Measurements from ENCODE around the gene TRIM44.
"Not testable (repeated sequence)": the region's sequence is repeated elsewhere in the genome, so short reads cannot be mapped to it uniquely, and the experiment has no call there.

The TRIM44 gene

DNA sequence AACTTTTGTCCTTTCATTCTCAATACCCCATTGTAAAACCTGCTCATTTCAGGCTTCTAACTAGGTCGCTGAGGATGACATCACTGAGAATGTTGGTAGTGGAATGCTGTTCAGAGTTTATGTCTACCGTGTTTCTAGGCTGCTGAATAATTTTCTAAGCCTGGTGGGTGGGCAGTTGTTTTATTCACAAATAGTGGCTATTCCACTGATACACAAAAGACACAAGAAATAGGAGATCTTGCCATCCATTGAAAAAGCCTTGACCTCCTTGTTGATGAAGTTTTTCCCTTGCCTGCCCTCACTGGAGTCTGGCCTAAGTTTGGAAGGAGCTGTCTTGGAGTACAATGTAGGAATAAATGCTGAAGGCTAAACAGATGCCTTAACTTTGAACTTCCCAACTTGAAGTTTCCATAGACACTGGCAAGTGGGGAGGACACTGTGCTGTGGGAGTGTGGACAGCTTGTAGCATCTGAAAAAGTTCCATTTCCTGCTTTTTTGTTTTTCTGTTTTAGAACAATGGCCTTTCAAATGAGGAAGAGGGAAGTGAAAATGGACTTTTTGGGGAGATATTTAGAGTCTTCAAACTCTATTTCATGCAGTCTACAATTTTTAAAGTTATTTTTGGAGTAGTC lies 59.2 kb downstream of the TRIM44 start:
- FAIRE-seq: no peak

DNA sequence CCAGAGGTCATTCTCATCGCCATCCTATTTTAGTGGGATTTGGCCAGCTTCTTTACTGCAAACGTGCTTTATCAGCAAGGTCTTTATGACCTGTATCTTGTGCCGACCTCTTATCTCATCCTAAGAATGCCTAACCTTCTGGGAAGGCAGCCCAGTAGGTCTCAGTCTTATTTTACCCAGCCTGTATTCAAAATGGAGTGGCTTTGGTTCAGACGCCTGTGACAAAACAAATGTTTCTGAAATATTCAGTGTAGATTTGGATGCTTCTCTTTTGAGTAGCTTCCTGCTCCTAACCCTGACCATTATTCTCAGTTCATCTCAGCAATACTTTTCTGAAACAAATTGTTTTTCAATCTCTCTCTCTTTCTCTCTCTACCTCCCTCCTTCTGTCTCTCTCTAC lies 60.1 kb downstream of the TRIM44 start:
- no peak for FAIRE-seq

DNA sequence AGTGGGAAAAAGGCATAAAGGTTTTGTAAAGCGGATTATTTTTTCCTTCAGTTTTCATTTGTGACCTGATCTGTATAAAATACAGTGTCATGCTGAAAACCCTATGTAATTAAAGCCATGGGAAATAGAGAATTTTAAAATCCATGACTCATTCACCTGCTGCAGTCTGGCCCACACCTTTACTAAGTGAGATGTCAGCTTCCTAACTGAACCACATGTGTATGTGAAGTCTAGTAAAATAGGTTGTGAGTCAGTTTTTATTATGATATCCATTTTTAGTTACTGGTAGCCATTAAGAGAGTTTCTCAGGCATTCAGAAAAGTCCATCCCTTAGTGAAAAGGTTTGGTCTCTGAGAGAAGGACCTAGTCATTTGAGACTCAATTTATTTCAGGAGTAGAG lies 60.9 kb downstream of the TRIM44 start:
- FAIRE-seq: no peak

DNA sequence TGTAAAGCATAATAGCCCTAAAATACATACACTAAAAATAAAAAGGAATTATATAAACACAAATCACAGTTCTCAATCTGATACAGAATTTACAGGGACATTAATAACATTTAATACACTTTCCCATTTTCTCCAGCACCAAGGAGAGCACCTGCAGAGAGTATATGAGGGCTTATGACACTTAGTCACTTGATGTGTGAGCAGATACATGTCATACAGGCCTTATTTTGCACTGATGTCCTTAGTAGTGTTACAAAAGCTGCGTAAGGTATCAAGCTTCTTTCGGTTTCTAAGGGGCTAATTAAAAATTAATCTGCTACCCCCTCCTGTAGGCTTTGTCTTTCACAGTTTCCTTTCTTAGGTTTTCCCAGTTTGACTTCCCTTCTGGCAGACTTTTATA lies 61.3 kb downstream of the TRIM44 start:
- no peak for FAIRE-seq

DNA sequence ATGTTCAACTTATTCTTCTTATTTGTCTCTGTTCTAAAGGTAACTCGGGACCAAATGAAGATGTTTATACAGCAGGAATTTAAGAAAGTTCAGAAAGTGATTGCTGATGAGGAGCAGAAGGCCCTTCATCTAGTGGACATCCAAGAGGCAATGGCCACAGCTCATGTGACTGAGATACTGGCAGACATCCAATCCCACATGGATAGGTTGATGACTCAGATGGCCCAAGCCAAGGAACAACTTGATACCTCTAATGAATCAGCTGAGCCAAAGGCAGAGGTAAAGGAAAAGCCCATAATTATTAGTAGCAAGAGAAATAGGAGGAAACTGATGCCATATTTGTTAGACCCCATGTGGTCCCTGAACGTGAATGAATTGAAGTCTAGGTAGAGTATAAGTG lies 63.3 kb downstream of the TRIM44 start:
- no peak for FAIRE-seq

DNA sequence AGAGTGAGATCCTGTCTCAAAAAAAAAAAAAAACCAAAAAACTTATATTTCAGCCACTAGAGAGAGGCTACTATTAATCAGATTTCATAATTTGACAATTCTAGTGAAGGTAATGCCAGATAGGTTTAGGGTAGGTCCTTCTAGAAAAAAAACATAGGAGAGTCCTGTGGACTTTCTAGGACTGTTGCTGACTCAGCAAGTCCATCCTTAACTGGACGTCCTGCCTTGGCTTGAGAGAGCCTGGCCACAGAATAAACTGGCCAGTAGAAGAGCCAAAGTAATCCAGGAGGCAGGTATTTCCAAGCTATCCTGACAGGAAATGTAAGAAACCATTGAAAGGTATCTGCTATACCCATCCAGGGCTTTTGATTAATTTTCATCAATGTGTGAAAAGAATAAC lies 64.6 kb downstream of the TRIM44 start:
- FAIRE-seq: no peak

DNA sequence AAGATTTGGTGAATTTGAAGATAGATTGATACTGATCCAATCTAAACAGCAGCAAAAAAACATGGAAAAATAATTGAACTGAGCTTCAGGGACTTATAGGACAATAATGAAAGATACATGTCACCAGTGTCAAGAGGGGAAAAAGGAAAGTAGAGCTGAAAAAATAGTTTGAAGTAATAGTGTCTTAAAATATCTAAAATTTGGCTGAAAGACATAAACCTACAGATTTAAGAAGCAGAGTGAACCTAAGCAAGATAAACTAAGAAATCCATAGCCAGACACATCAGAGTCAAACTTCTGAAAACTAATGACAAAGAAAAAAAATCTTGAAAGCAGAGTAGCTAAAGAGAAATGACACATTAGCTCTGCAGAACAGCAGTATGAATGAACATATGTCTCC lies 67.7 kb downstream of the TRIM44 start:
- FAIRE-seq: no peak

DNA sequence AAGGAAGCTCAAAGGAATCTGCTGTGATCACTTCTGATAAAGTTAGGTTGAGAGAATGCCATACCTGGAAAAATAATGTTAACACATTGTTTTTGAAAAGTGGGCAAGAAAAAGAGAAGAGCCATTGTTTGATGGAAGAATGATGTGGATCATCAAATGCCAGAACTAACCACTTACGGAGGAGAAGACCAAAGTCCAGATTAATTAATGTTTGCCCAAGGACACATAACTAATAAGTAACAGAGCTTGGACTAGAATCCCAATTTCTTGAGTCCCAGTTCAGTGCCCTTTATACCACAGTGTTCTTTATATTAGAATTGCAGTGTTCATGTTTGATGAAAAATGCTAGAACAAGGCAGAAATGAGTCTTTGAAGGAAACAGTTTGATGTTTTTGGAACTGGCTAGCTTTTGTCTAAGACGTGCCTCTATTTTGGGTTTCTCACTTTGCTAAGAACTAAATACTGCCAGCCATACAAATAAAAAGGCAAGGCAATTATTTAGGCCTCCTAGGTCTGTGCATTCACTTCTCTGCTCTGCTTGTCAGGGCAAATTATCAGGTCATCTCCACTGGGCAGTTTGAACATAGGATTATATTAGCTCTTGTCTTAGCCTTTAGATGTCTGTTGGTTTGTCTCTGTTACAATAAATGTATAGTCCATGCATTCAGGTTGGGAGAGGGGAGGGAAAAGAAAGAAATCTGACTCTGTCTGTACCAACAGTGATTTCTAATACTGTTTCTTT lies 72.3 kb downstream of the TRIM44 start:
- FAIRE-seq: no peak

DNA sequence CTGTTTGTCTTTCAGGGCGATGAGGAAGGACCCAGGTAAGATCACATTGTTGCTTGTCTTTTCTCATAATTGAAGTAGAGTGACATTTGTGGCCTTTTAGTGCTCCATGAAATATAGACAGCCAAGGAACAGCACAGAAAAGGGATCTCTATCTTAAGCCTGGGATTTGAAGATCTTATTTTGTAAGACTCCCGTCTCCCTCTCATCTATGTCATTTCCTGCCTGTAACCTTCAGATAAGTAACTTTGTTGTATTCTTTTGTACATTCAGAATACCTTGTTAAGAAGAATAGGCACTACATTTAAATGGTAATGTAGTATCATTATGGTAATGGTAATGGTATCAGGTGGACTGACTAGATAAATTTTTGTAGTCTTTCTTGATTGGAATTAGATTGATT lies 72.8 kb downstream of the TRIM44 start:
- no peak for FAIRE-seq

DNA sequence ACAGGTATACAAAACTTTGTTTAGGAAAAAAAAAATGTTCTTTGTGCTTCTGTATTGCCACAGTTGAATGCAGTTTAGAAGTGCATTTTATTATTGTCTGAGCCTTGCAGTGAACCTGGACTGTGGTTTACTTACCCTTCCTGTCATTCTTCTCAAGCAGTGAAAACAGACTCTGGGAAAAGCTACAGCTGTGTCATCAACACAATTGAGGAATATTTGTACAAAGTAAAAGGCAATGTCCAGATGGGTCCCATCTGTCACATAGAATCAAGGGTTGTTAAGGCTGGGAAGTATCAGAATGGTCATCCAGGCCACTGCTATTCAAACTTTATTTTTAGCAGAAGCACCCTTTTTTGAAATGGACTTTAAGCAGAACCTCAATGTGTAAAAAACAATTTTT lies 73.3 kb downstream of the TRIM44 start:
- FAIRE-seq: no peak

DNA sequence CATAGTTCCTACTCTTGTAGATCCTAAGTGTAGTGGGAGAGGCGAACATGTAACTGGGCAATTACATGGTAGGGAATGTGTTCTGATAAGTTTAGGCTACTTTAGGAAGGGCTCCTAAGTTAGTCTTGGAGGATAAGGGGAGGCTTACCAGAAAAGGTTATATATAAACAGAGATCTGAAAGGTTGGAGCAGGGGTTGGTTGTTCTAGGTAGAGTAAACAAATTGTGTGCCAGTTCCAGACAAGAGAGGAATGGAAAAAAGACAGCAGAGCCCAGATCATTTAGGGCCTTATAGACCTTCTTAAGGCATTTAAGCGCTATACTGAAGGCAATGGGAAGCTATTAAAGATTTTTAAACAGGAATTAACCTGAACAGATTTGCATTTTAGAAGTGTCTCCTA lies 74.4 kb downstream of the TRIM44 start:
- FAIRE-seq: no peak

DNA sequence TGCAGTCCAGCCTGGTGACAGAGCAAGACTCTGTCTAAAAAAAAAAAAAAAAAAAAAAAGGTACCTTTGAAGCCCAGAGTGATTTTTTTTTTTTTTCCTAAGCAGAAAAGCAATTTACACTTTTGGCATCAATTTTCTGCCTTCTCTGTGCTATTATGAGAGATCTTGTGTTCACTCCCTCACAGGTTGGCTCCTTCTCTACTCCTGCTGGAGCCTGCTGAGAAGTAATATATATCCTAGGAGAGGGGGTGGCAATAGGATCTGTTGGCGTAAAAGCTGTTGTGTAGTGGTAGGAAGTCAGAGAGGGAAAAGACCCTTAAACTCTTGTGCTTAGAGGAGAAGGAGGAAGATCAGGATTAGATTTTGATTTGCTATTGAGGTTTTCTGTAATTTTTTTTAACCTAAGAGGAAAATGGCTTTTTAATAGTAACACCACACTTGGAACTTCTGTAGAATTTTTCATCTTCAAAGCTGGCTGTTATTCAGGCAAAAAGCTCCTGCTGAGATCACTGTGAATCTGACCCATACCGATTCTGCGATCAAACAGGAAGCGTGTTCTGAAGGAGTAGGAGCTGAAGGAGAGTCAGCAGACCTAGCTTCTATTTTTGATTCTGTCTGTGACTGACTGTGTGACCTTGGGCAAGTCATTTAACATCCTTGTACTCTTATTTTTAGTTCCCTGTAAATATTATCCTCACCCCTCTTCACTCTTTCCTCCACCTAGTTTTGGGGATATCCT lies 77.7 kb downstream of the TRIM44 start:
- FAIRE-seq: no peak

DNA sequence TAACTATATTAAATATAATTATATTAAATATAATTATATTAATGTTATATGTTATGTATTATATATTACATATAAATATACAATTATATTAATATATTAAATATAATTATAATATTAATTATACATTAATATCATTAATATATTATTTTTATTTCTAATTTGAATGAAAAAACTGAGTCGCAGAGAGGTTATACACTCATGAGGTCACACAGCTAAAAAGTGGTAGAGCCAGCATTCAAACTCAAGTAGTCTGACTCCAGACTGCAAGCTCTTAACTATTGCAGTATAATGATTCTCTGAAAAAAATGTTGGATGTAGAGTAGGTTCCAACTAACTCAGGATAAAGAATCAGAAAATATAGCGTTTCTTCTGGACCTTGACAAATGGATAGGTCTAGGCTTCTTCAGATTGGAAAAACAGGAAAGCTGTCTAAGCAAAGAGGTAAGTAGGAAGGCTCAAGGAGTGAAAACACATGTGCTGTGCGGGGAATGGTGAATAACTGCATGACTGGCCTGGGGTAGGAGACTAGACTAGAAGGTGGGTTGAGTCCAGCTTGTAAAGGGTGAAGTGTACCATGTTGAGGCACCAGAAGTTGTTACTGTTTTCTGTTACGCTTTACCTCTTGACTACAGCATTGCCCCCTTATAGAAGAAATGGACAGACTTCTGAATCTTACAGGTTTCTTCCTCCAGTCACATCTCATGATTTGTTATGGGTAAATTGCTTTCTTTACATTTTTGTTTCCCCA lies 80.3 kb downstream of the TRIM44 start:
- FAIRE-seq: no peak

DNA sequence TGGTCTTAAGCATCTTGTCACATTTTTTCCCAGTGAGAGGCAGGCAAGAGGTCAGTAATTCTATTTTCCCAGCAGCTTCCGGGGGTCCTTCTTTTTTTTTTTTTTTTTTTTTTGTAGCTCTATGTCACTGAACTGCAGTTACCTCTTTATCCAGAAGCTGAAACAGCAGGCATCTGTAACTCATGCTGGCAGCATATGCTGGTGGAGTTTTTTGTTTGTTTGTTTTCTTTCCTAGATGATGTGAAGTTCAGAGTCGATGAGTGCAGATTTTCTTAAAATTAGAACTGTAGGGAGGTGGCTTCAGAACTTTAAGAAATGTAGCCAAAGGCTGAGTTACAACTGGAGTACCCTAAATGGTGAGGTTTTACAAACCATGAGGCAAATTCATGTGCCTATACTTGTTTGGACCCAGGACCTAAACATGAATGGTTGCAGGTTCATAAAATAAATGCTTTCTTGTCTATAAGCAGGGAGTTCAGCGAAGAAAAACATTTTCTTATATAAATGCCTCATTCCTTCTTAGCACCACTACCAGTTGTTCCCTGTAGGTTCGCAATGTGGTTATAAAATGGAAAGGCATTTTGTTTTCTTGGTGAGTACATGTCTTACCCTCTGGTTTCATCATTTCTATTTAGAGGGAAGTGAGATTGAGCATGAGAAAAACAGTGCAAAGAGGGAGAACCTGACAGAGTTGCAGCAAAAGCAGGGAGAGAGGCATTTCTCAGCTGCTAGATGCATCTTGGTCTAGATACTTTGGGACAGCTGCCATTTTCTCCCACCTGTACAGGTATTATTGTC lies 84.0 kb downstream of the TRIM44 start:
- FAIRE-seq: no peak

DNA sequence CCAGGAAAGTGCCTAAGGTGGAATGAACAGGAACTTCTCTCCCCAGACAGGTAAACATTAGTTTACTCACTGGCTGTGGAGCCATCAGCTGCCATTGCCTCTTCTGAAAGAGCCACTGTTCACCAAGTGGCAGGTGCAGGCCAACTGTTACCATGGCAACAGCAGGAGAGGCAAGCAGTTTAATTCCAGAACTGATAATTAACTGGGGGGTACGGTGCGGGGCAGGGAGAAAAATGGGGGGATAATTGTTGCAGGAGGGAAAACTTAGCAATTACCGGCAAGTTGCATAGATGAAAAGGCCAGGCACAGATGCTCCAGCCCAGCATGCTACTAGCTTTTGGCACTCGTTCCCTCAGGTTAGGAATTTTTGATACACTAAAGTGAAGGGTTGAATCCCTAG lies 85.1 kb downstream of the TRIM44 start:
- no peak for FAIRE-seq

DNA sequence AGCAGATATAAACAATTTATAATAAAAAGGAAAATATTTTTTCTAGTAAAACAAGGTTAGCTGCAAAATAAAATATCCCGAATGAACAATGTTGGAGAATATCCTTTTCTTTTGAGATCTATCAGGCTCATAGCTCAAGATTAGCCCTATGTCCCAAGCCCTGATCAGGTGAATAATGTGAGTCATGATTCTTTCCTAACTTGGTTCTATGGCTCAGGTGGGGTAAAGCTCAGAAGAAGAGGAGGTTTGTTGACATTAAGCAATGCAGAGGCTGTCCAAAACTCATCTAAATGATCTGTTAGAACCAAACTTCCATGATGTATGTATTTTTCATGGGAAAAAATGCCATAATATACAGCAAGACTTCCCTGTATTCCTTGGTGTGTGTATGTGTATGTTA lies 86.1 kb downstream of the TRIM44 start:
- FAIRE-seq: no peak

DNA sequence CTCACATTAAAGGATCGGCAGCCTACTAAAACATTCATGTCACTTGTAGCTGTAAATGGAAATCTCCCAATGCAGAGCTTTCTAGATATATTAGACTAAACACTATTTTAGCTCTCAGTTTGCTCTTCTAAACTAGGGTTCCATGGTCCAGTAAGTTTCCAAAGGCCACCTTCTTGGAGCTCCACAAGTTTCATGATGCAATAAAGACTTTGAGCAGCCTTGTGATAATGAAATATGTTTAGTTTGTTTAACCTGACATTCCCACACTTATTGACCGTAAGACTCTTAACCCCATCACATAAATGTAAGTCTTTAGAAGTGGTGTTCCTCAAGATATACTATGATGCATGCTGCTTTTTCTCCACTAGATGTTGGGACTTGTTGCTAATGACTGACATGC lies 87.7 kb downstream of the TRIM44 start:
- no peak for FAIRE-seq

DNA sequence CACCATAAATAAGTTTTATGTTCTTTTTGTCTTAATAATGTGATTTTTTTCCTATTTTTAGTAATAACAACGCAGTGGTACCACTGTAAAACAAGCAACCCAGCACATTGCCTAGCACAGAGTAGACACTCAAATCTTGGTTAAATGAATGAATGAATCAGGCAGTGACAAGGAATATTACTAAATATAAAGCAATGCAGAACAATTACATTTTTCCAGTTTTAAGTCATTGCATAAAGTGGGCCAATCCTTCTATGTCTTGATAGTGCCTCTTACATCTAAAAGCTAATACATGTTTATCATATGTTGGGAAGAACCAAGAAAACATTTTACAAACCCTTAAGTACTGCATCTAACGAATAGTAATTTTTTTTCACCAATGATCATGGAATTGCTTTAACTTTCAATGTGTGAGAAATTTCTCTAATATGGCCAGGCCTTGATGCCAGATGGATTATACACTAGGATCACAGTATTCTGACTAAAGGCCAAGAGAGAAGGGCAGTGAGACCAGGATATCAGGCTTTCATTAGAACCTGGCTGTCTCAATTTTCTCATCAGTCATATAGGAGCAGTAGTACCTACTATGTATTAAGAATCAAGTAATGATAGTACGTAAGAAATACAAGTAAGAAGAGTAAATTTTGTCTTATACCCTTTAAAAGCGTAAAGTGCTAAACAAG lies 88.5 kb downstream of the TRIM44 start:
- no peak for FAIRE-seq

DNA sequence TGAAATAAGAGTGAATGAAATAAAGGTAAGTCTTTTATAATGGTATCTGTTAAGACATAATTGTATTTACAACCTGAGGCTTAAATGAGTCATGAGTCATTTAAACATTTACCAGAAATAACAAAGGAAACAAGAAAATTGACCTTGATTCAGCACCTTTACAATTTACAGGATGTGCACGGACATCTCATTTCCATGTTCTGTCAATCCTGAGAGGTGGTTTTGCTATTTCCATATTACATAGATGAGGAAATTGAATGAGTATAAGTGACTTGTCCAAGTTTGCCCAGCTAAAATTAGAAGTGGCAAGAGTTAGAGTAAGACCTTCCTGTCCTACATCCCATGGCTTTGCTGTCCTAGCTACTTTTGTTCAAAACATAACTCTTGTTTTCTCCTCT lies 89.1 kb downstream of the TRIM44 start:
- no peak for FAIRE-seq

DNA sequence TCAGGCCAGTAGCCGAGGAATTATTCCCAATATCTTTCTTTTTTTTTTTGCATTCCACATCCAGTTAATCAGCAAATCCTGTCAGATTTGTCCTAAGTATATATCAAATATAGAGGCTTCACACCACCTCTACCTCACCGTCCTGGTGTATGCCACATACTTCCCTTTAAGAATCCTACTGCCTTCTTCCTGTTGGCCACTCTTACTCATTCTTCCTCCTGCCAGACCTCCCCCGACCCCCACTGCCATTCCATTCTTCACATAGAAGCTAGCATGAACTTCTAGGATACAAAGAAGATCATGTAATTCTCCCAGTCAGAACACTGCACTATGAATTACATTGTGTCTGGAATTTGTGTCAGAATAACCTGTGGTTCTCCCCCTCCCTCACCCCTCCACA lies 89.5 kb downstream of the TRIM44 start:
- FAIRE-seq: no peak

DNA sequence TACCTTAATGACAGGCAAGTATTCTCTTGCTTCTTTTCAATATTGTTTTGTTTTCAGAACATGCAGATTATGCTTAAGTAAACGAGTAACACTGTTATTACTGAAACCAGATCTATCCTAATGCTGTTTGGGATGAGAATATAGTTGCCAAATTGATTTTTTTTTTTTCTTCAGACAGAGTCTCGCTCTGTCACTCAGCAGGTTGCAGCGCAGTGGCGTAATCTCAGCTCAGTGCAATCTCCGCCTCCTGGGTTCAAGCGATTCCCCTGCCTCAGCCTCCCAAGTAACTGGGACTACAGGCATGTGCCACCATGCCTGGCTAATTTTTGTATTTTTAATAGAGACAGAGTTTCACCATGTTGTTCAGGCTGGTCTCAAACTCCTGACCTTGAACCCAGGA lies 91.0 kb downstream of the TRIM44 start:
- FAIRE-seq: not testable (repeated sequence)

DNA sequence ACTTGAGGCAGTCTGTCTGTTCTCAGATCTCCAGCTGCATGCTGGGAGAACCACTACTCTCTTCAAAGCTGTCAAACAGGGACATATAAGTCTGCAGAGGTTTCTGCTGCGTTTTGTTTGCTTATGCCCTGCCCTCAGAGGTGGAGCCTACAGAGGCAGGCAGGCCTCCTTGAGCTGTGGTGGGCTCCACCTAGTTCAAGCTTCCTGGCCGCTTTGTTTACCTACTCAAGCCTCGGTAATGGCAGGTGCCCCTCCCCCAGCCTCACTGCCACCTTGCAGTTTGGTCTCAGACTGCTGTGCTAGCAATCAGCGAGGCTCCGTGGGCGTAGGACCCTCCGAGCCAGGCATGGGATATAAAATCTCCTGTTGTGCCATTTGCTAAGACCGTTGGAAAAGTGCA lies 97.4 kb downstream of the TRIM44 start:
- FAIRE-seq: not testable (repeated sequence)

Measured in endometrium (tissue), 2 donors.